Stimulated activated CD4-positive, alpha-beta T cell treated with anti-CD3 and anti-CD28 coated beads, Interleukin-4, amount 100 ng/mL, for 48 hours (primary cell): ENCODE data around the gene SLC39A13.

Experiments used
- DNase-seq, 2 donors: peaks; one replicate each; pipeline ENCODE4 v3.0.0-alpha.2; 2020; ENCODE audit warnings: low read depth in 2 of 2

Gene SLC39A13

GRCh38 chr11:47384498-47384897 lies 23.9 kb upstream of the SLC39A13 start:
- DNase-seq = no peak

GRCh38 chr11:47387944-47388696 lies 20.3 kb upstream of the SLC39A13 start:
- DNase-seq = no peak

GRCh38 chr11:47388697-47389576 lies 19.5 kb upstream of the SLC39A13 start:
- DNase-seq = no peak

- no peak for DNase-seq
Measured at GRCh38 chr11:47389577-47390421, 18.6 kb upstream of the SLC39A13 start.

GRCh38 chr11:47390422-47390760 lies 18.0 kb upstream of the SLC39A13 start:
- no peak for DNase-seq

- DNase-seq = no peak
Measured at GRCh38 chr11:47391077-47391583, 17.3 kb upstream of the SLC39A13 start.

GRCh38 chr11:47391711-47392432 lies 16.5 kb upstream of the SLC39A13 start:
- no peak for DNase-seq

- DNase-seq = no peak
Measured at GRCh38 chr11:47392546-47393162, 15.7 kb upstream of the SLC39A13 start.

GRCh38 chr11:47393163-47394049 lies 15.0 kb upstream of the SLC39A13 start:
- no peak for DNase-seq

GRCh38 chr11:47394050-47394321 lies 14.4 kb upstream of the SLC39A13 start:
- DNase-seq = no peak

- DNase-seq = peak; percentile 33 to 40
Measured at GRCh38 chr11:47394322-47395222, 13.8 kb upstream of the SLC39A13 start.

- no peak for DNase-seq
Measured at GRCh38 chr11:47395223-47396048, 13.0 kb upstream of the SLC39A13 start.

GRCh38 chr11:47396049-47396320 lies 12.4 kb upstream of the SLC39A13 start:
- DNase-seq = no peak

- DNase-seq = no peak
Measured at GRCh38 chr11:47398011-47398410, 10.4 kb upstream of the SLC39A13 start.

GRCh38 chr11:47398551-47398950 lies 9.8 kb upstream of the SLC39A13 start:
- no peak for DNase-seq

- no peak for DNase-seq
Measured at GRCh38 chr11:47399860-47400767, 8.3 kb upstream of the SLC39A13 start.

- no peak for DNase-seq
Measured at GRCh38 chr11:47400768-47401279, 7.6 kb upstream of the SLC39A13 start.
